Coronary artery (tissue), 2 donors: ENCODE results near the gene CACNA1C.

Source experiments
- DNase-seq: peaks from one replicate; pipeline ENCODE4 v3.0.0-alpha.2; 2017; ENCODE audit warnings: low spot score
- H3K27ac ChIP-seq, 2 donors: fragments of 200-600 bp; sonication (generic); one replicate each; pipeline ENCODE4 v1.5.1; 2016 to 2019
- H3K4me3 ChIP-seq: fragments of 200-600 bp; sonication (generic); 2 replicates; pipeline ENCODE4 v1.5.1; 2016; ENCODE audit warnings: mild to moderate bottlenecking, moderate library complexity
- CTCF ChIP-seq: fragments of 200-600 bp; sonication (generic); IDR thresholded peaks from one replicate; pipeline ENCODE4 v1.5.1; 2019; ENCODE audit warnings: antibody characterized with exemption

CACNA1C gene

DNA sequence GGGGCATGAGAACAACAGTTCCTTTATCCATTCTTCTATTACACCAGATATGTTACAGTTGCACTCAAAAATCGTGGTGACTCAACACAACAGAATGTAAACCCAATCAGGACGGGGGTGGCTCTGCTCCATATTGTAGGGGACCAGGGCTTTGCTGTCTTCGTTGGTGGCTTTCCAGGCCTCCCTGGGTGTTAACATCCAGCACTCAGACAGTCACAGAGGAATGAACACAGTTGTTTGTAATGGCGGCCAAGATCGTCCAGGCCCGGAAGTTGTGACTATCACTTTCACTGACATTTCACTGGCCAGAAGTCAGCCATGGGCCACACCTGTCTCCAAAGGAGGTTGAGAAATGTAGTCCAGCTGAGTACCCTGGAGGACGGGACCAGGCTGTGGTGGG is 204.1 kb downstream of the CACNA1C start:
- no peak overlapping the region for H3K4me3 ChIP-seq
- peak overlapping the region in 1 of 2 donors; percentile 34 for H3K27ac ChIP-seq
- no peak for TF ChIP-seq CTCF
- DNase-seq = no peak

DNA sequence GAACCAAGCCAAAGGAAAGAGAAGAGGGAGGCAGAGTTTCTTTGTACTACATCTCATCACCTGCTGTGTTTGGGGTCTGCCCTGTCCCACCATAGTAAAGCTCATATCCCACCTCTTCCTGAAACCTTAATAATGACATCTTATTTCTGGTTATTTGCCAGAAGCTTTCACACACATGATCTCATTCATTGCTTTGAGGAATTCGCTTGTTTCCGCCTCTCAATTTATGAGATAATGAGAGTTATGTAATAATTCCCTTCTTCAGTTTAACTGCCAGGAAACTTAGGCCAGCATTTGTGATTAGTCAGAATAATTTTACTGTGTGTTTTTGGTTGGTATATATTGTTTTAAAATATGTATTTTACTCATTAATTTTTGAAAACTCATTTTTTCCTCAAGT is 205.2 kb downstream of the CACNA1C start:
- Histone ChIP-seq H3K4me3 (no peak overlapping the region), H3K27ac (no peak overlapping the region)
- TF ChIP-seq CTCF = no peak
- DNase-seq = no peak

- DNase-seq = no peak
- peak overlapping the region in 1 of 2 donors; percentile 31 for H3K27ac ChIP-seq
- TF ChIP-seq CTCF = no peak
- no peak overlapping the region for H3K4me3 ChIP-seq
Measured at GRCh38 chr12:2259369-2259768, 206.6 kb downstream of the CACNA1C start.

DNA sequence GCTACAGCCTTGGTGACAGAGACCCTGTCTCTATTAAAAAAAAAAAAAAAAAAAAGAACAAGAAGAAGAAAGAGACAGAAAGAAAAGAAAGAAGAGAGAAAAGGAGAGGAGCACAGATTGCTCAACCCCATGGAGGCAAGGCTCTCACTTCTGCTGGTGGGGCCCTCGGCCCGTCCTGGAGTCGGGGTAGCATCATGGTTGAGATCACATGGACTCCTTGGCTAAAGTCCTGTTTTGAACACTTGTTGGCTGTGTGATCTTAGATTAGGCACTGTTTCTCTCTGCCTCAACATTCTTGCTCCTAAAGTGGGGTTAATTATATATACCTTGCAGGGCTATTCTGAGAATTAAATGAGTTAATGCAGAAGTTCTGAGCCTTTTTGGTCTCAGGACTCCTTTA is 207.7 kb downstream of the CACNA1C start:
- no peak overlapping the region for H3K27ac ChIP-seq
- TF ChIP-seq CTCF = no peak
- no peak overlapping the region for H3K4me3 ChIP-seq
- DNase-seq = no peak

- TF ChIP-seq CTCF = no peak
Measured at GRCh38 chr12:2261708-2262107, 208.9 kb downstream of the CACNA1C start.

GRCh38 chr12:2262449-2262848 is 209.7 kb downstream of the CACNA1C start:
- TF ChIP-seq CTCF = no peak
- DNase-seq = no peak
- H3K4me3 ChIP-seq = no peak overlapping the region
- H3K27ac ChIP-seq = no peak overlapping the region

More at GRCh38 chr12:2261708-2262107, 208.9 kb downstream of the CACNA1C start:
- Histone ChIP-seq H3K4me3 (no peak overlapping the region), H3K27ac (peak overlapping the region in 1 of 2 donors; percentile 9)
- no peak for DNase-seq

DNA sequence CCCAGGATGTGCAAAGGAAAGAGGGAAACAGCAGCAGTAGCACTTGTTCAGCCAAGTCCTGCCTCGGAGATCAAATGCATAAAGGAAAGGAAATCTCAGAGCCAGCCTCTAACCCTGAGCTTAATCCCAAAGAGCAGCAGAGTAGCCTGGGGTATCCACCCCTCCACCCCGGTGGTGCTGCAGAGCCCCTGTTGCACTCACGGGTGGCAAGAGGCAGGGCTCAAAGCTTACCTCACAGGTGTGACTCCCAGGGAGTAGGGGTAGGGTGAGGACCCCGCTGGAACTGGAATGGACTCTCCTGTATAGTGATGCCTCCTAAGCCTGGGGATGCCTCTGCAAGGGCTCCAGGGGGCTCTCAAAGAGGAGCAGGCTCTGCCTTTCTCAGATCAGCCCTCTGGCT is 211.1 kb downstream of the CACNA1C start:
- Histone ChIP-seq H3K27ac (peak overlapping the region; percentile 40 to 84), H3K4me3 (no peak overlapping the region)
- DNase-seq = no peak
- no peak for TF ChIP-seq CTCF
